Endodermal cell (in vitro differentiated cells): ENCODE data around the gene SATB2. TPM values are rescaled to one million over a fixed set of nuclear protein-coding genes. Genes with fewer than 3 reads are reported as not detected.
A peak's percentile ranks its signal among the peaks of the same experiment; 100 is the strongest.

Source experiments
- DNase-seq: peaks from one replicate; pipeline ENCODE4 v3.0.0-alpha.2; 2017
- H3K27ac ChIP-seq: 2 replicates; pipeline ENCODE4 v1.5.1; 2013; ENCODE audit warnings: mild to moderate bottlenecking, low read depth, low read length, moderate library complexity
- H3K27me3 ChIP-seq: 2 replicates; pipeline ENCODE4 v1.6.1; 2013; ENCODE audit warnings: mild to moderate bottlenecking, low read length, moderate library complexity; ENCODE audit not compliant: insufficient read depth, control insufficient read depth, poor library complexity, severe bottlenecking
- H3K36me3 ChIP-seq: 2 replicates; pipeline ENCODE4 v1.7.0; 2013; ENCODE audit warnings: mild to moderate bottlenecking, low read length, moderate library complexity; ENCODE audit not compliant: control insufficient read depth, insufficient read depth
- H3K4me1 ChIP-seq: one replicate; pipeline ENCODE4 v1.7.0; 2013; ENCODE audit warnings: low read length; ENCODE audit not compliant: control insufficient read depth, insufficient read depth
- H3K4me3 ChIP-seq: 2 replicates; pipeline ENCODE4 v1.5.1; 2013; ENCODE audit warnings: mild to moderate bottlenecking, low read length, moderate library complexity
- H3K9ac ChIP-seq: 2 replicates; pipeline ENCODE4 v1.6.1; 2013; ENCODE audit warnings: mild to moderate bottlenecking, low read length, moderate library complexity; ENCODE audit not compliant: poor library complexity, severe bottlenecking; ENCODE audit errors: extremely low read depth
- H3K9me3 ChIP-seq: 2 replicates; pipeline ENCODE4 v1.6.1; 2013; ENCODE audit warnings: mild to moderate bottlenecking, low read length, moderate library complexity; ENCODE audit not compliant: control insufficient read depth
- H3K27ac Mint-ChIP-seq: 2 replicates; pipeline ENCODE4 v1.8.0; 2020; ENCODE audit warnings: mixed read lengths
- H3K27me3 Mint-ChIP-seq: 2 replicates; pipeline ENCODE4 v1.8.0; 2021; ENCODE audit warnings: mild to moderate bottlenecking, mixed read lengths; ENCODE audit not compliant: insufficient read depth
- H3K36me3 Mint-ChIP-seq: 2 replicates; pipeline ENCODE4 v1.8.0; 2020; ENCODE audit warnings: low read depth, mixed read lengths
- H3K4me1 Mint-ChIP-seq: 2 replicates; pipeline ENCODE4 v1.8.0; 2020; ENCODE audit warnings: mixed read lengths
- H3K4me3 Mint-ChIP-seq: 2 replicates; pipeline ENCODE4 v1.8.0; 2020; ENCODE audit warnings: mild to moderate bottlenecking, moderate library complexity, mixed read lengths
- H3K9me3 Mint-ChIP-seq: 2 replicates; pipeline ENCODE4 v1.8.0; 2020; ENCODE audit warnings: mild to moderate bottlenecking, mixed read lengths
- WGBS, 2 experiments: methylation state at CpG; one replicate each; pipeline versions ENCODE4 v1.1.5 to v1.1.7; 2013; ENCODE audit warnings: missing lambda C conversion rate in 2 of 2, mixed read lengths in 1 of 2; ENCODE audit not compliant: insufficient coverage in 1 of 2, insufficient read length in 1 of 2; 5-methylcytosine and 5-hydroxymethylcytosine counted together
- total RNA-seq, 2 donors: library from RNA; stranded (reverse); fragmentation: NEBNext Ultra II Directional in 1 of 2; extraction: Animal tissue kit (Norgen Biotek cat#: 25700) in 1 of 2; gene quantifications; 2 replicates in 1 of 2; 3 replicates in 1 of 2; pipeline ENCODE4 v1.2.1, GENCODE V29; 2021
- TF ChIP-seq, protein P1 (sequence below): fragments of 200-600 bp; sonication (generic); conservative IDR thresholded peaks from 2 replicates; pipeline ENCODE4 v1.5.0; 2021; ENCODE audit warnings: antibody characterized with exemption, mild to moderate bottlenecking

Gene SATB2
- total RNA-seq, 2 donors from 2014 or later: 2.4 to 3.0 TPM

DNA sequence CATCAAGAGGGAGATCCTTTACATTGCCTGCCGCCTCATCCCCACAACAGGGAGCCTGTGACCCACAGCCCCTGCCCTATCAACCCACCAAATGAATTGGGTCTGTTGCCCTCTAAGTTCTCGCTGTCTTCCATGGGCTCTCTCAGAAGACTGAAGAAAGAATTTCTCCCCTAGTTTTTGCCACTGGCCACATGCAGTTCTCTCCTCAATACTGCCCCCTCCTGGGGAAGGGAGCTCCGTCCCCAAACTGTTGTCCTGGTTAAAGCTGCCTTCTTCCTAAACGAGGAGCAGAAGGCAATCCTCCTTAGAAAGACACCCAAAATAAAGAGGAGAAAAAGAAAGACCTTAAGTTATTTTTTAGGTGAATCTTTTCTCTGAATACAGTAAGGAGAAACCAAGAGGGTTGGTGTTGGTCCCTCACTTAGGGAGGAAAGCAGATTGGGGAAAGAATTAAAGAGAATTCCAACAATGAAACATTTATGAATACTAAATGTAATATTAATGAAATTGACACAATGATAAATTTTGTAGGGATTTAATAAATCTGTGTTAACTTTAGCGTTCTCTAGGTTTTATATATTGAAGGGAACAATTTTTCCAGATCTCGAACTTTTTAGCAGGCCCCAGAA is 31.1 kb upstream of the SATB2 start:
- no peak overlapping the region for H3K27ac Mint-ChIP-seq
- H3K9ac ChIP-seq: no peak overlapping the region
- no peaks in the 10 kb centered on the region for H3K36me3 Mint-ChIP-seq
- WGBS, 2 experiments: 52 to 86% methylated on average over 2 to 6 of the region's 6 CpGs
- H3K4me3 Mint-ChIP-seq: no peak overlapping the region
- no peaks in the 10 kb centered on the region for H3K9me3 ChIP-seq
- TF ChIP-seq, protein P1, sequence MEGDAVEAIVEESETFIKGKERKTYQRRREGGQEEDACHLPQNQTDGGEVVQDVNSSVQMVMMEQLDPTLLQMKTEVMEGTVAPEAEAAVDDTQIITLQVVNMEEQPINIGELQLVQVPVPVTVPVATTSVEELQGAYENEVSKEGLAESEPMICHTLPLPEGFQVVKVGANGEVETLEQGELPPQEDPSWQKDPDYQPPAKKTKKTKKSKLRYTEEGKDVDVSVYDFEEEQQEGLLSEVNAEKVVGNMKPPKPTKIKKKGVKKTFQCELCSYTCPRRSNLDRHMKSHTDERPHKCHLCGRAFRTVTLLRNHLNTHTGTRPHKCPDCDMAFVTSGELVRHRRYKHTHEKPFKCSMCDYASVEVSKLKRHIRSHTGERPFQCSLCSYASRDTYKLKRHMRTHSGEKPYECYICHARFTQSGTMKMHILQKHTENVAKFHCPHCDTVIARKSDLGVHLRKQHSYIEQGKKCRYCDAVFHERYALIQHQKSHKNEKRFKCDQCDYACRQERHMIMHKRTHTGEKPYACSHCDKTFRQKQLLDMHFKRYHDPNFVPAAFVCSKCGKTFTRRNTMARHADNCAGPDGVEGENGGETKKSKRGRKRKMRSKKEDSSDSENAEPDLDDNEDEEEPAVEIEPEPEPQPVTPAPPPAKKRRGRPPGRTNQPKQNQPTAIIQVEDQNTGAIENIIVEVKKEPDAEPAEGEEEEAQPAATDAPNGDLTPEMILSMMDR: peak; percentile 94
- peaks cover 10% of the 10 kb centered on the region for H3K27me3 Mint-ChIP-seq
- H3K4me1 ChIP-seq: no peaks in the 10 kb centered on the region
- no peak overlapping the region for H3K27ac ChIP-seq
- no peaks in the 10 kb centered on the region for H3K36me3 ChIP-seq
- H3K4me1 Mint-ChIP-seq: no peaks in the 10 kb centered on the region
- H3K9me3 Mint-ChIP-seq: no peaks in the 10 kb centered on the region
- DNase-seq: peak; percentile 94
- peaks cover 10% of the 10 kb centered on the region for H3K27me3 ChIP-seq
- no peak overlapping the region for H3K4me3 ChIP-seq

DNA sequence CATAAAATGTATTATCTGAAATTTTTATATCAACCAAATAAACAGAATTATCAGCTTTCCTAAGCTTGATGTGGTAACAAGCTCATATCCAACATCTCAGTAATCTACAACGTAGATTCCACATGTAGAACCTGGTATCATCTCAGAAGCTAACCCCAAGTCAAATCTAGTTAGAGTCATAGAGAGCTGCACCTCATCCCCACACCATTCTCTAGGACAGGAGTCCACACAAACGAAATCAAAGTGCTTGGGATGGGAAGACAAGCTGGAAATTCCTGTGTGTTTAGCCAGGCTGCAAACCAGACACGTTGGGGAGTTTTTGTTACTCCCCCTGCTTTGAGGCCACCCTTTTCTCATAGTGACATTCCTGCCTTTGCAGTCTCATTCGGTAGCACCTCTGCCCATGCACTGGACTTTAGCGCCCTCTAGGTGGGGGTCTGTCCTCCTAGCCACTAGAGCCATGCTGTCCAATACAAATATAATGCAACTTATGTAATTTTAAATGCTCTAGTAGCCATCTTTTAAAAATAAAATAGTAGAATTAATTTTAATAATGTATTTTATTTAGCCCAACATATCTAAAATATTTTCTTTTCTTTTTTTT is 28.1 kb upstream of the SATB2 start:
- Histone ChIP-seq H3K27me3 (peaks cover 16% of the 10 kb centered on the region), H3K9me3 (no peaks in the 10 kb centered on the region), H3K27ac (no peak overlapping the region), H3K9ac (no peak overlapping the region), H3K4me1 (no peaks in the 10 kb centered on the region), H3K4me3 (no peak overlapping the region), H3K36me3 (no peaks in the 10 kb centered on the region)
- Mint-ChIP-seq H3K36me3 (no peaks in the 10 kb centered on the region), H3K27ac (no peak overlapping the region), H3K9me3 (no peaks in the 10 kb centered on the region), H3K4me1 (no peaks in the 10 kb centered on the region), H3K27me3 (peaks cover 14% of the 10 kb centered on the region), H3K4me3 (no peak overlapping the region)
- 23 to 28% methylated on average over 3 to 5 of the region's 5 CpGs for WGBS, 2 experiments
- TF ChIP-seq, protein P1: peak; percentile 89
- peak; percentile 92 for DNase-seq

DNA sequence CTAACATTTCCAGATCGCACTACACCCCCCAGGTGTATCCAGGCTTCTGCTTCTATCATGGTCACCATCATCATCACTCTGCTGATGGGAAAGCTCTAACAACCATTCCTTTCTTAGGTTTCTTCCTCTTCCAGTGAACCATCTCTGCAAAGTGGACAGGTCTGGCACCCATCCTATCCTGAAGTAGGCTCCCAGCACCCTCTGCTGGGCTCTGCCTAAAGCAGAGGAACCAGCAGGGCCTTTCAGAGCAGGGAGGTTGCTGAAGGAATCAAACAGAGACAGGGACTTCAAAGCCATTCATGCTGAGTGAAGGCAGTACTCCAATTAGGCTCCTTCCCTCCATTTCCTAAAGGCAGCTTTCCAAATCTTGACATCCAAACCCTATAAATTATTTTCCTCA is 27.2 kb upstream of the SATB2 start:
- TF ChIP-seq, protein P1: peak; percentile 69
- no peak overlapping the region for H3K27ac ChIP-seq
- no peaks in the 10 kb centered on the region for H3K9me3 ChIP-seq
- no peaks in the 10 kb centered on the region for H3K36me3 Mint-ChIP-seq
- no peaks in the 10 kb centered on the region for H3K9me3 Mint-ChIP-seq
- H3K27me3 Mint-ChIP-seq: peaks cover 16% of the 10 kb centered on the region
- peak; percentile 74 for DNase-seq
- H3K36me3 ChIP-seq: no peaks in the 10 kb centered on the region
- H3K4me1 Mint-ChIP-seq: no peaks in the 10 kb centered on the region
- peaks cover 19% of the 10 kb centered on the region for H3K27me3 ChIP-seq
- H3K4me1 ChIP-seq: no peaks in the 10 kb centered on the region
- WGBS, 2 experiments: 100% methylated on average over 1 of the region's 1 CpG
- no peak overlapping the region for H3K4me3 Mint-ChIP-seq
- no peak overlapping the region for H3K4me3 ChIP-seq
- no peak overlapping the region for H3K27ac Mint-ChIP-seq
- no peak overlapping the region for H3K9ac ChIP-seq
